ENCODE results near the gene GOLGA1. TPM values are rescaled to one million over a fixed set of nuclear protein-coding genes. Genes with fewer than 3 reads are reported as not detected.

GOLGA1 gene
- total and polyA plus RNA-seq, 10 of the 15 experiments (the other 5 are each of a cell fraction or from before 2014, with no cell fraction given): 2.9 to 14.1 (median 8.1) TPM

GRCh38 chr9:124894035-124894740, 46.7 kb downstream of the GOLGA1 start:
- H4K20me1 ChIP-seq (ENCODE audit: control insufficient read depth, insufficient read depth): no peaks in the 10 kb centered on the region
- TF ChIP-seq, protein P1, sequence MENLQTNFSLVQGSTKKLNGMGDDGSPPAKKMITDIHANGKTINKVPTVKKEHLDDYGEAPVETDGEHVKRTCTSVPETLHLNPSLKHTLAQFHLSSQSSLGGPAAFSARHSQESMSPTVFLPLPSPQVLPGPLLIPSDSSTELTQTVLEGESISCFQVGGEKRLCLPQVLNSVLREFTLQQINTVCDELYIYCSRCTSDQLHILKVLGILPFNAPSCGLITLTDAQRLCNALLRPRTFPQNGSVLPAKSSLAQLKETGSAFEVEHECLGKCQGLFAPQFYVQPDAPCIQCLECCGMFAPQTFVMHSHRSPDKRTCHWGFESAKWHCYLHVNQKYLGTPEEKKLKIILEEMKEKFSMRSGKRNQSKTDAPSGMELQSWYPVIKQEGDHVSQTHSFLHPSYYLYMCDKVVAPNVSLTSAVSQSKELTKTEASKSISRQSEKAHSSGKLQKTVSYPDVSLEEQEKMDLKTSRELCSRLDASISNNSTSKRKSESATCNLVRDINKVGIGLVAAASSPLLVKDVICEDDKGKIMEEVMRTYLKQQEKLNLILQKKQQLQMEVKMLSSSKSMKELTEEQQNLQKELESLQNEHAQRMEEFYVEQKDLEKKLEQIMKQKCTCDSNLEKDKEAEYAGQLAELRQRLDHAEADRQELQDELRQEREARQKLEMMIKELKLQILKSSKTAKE (IDR thresholded peaks at IDR 0.05; ENCODE audit: low read depth, poor library complexity, severe bottlenecking): no peak
- no peak for TF ChIP-seq IKZF2 (IDR thresholded peaks at IDR 0.05)
- no peak for TF ChIP-seq EED (IDR thresholded peaks at IDR 0.05; ENCODE audit: low read depth)
- TF ChIP-seq EZH2 (IDR thresholded peaks at IDR 0.05; ENCODE audit: borderline replicate concordance, control insufficient read depth, low read depth, low read length): no peak
- TF ChIP-seq, protein P2, sequence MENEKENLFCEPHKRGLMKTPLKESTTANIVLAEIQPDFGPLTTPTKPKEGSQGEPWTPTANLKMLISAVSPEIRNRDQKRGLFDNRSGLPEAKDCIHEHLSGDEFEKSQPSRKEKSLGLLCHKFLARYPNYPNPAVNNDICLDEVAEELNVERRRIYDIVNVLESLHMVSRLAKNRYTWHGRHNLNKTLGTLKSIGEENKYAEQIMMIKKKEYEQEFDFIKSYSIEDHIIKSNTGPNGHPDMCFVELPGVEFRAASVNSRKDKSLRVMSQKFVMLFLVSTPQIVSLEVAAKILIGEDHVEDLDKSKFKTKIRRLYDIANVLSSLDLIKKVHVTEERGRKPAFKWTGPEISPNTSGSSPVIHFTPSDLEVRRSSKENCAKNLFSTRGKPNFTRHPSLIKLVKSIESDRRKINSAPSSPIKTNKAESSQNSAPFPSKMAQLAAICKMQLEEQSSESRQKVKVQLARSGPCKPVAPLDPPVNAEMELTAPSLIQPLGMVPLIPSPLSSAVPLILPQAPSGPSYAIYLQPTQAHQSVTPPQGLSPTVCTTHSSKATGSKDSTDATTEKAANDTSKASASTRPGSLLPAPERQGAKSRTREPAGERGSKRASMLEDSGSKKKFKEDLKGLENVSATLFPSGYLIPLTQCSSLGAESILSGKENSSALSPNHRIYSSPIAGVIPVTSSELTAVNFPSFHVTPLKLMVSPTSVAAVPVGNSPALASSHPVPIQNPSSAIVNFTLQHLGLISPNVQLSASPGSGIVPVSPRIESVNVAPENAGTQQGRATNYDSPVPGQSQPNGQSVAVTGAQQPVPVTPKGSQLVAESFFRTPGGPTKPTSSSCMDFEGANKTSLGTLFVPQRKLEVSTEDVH (IDR thresholded peaks at IDR 0.05; ENCODE audit: low read depth, partially characterized antibody): no peak
- no peak; the same call in 1 of the 2 replicates for TF ChIP-seq SMC3 (IDR thresholded peaks at IDR 0.05; ENCODE audit: borderline replicate concordance, low read length)
- no peak for TF ChIP-seq HDAC6 (IDR thresholded peaks at IDR 0.05; ENCODE audit: unreplicated experiment)
- TF ChIP-seq FOS (IDR thresholded peaks at IDR 0.05; ENCODE audit: borderline replicate concordance, extremely low read depth, insufficient read length): no peak
- TF ChIP-seq, protein P3, sequence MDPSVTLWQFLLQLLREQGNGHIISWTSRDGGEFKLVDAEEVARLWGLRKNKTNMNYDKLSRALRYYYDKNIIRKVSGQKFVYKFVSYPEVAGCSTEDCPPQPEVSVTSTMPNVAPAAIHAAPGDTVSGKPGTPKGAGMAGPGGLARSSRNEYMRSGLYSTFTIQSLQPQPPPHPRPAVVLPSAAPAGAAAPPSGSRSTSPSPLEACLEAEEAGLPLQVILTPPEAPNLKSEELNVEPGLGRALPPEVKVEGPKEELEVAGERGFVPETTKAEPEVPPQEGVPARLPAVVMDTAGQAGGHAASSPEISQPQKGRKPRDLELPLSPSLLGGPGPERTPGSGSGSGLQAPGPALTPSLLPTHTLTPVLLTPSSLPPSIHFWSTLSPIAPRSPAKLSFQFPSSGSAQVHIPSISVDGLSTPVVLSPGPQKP (IDR thresholded peaks at IDR 0.05; ENCODE audit: low read depth, low read length): no peak
- no peak for TF ChIP-seq ZSCAN29 (IDR thresholded peaks at IDR 0.05)
- TF ChIP-seq, protein P4, sequence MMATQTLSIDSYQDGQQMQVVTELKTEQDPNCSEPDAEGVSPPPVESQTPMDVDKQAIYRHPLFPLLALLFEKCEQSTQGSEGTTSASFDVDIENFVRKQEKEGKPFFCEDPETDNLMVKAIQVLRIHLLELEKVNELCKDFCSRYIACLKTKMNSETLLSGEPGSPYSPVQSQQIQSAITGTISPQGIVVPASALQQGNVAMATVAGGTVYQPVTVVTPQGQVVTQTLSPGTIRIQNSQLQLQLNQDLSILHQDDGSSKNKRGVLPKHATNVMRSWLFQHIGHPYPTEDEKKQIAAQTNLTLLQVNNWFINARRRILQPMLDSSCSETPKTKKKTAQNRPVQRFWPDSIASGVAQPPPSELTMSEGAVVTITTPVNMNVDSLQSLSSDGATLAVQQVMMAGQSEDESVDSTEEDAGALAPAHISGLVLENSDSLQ (IDR thresholded peaks at IDR 0.05): no peak
- TF ChIP-seq TARDBP (IDR thresholded peaks at IDR 0.05; ENCODE audit: borderline replicate concordance): no peak
- no peak for TF ChIP-seq KLF5 (IDR thresholded peaks at IDR 0.05; ENCODE audit: partially characterized antibody)
- no peak for TF ChIP-seq FOXM1 (IDR thresholded peaks at IDR 0.05; ENCODE audit: low read depth, low read length)
- ATAC-seq: no peak
- H3K4me2 ChIP-seq (ENCODE audit: control insufficient read depth, insufficient read depth): no peak overlapping the region
- ChIA-PET SMC1A (ENCODE audit: uncharacterized antibody, unreplicated experiment) (interaction anchor here (0.6 to 2.1 kb wide), 12 partner anchors 17 to 1820 kb away, joined by 3 to 8 read pairs (median 4); partner anchors contain the start of genes SCAI and WDR38), CTCF (interaction anchor here (0.5 to 6.3 kb wide), 19 partner anchors 14 to 482 kb away, joined by 3 to 45 read pairs (median 4); partner anchors contain the start of genes ARPC5L, RPL35, SCAI and WDR38), POLR2A (interaction anchor here (0.8 to 1.7 kb wide), 3 partner anchors 22 to 119 kb away, joined by 3 to 5 read pairs (median 5); no protein-coding TSS in a partner anchor), RAD21 (ENCODE audit: unreplicated experiment) (interaction anchor here (0.8 to 1.2 kb wide), 3 partner anchors 22 to 123 kb away, joined by 3 to 4 read pairs (median 4); partner anchors contain the start of gene NR6A1)
- no peak for FAIRE-seq
- no peak overlapping the region for H3K4me3 ChIP-seq
- H3K27me3 ChIP-seq (replicated peaks in 1 of 2; ENCODE audit: control insufficient read depth in 2 of 2, insufficient read depth in 2 of 2, low read length in 1 of 2): no peaks in the 10 kb centered on the region
- no TSS peak for BruUV-seq (replicated peaks)
- in situ Hi-C loops (cut with MboI) (no loop called here), intact Hi-C loops (cut with micrococcal nuclease; ENCODE audit: unreplicated experiment) (loop anchor here (1.0 kb wide), 2 partner anchors 40 to 123 kb away; partner anchors contain the start of gene NR6A1)
- no peaks in the 10 kb centered on the region for H3K4me1 ChIP-seq (ENCODE audit: control insufficient read depth, insufficient read depth, low read length)
- H3K27ac ChIP-seq (ENCODE audit: control insufficient read depth, insufficient read depth): no peak overlapping the region
- H2AFZ ChIP-seq (ENCODE audit: control insufficient read depth, low read depth, low read length): no peak overlapping the region
- WGBS (ENCODE audit: insufficient coverage, insufficient replicate concordance, low lambda C conversion rate, missing lambda C conversion rate): 86% methylated on average over 9 of the region's 9 CpGs
- no peaks in the 10 kb centered on the region for H3K9me3 ChIP-seq (replicated peaks; ENCODE audit: control insufficient read depth, insufficient read depth, low read length)
- no peak for DNase-seq (ENCODE audit: low read depth, low spot score)
- H3K36me3 ChIP-seq (ENCODE audit: control insufficient read depth in 2 of 2, insufficient read depth in 2 of 2, low read length in 1 of 2): peaks cover 20 to 21% of the 10 kb centered on the region in 2 experiments; a peak in 3 of 4 replicates
- H3K9ac ChIP-seq (ENCODE audit: control insufficient read depth, insufficient read depth, low read length): no peak overlapping the region
- H3K79me2 ChIP-seq (ENCODE audit: control insufficient read depth, insufficient read depth, low read length): no peaks in the 10 kb centered on the region
